HepG2 (cell line): ENCODE data around the gene C11orf21. TPM values are rescaled to one million over a fixed set of nuclear protein-coding genes. Genes with fewer than 3 reads are reported as not detected.

Experiments used
- ATAC-seq: fragments of 200-7000 bp; cut with Tn5 transposase; 3 replicates; pipeline ENCODE4 v1.9.1; 2020; ENCODE audit warnings: mild to moderate bottlenecking, moderate library complexity
- BruUV-seq: library from RNA; stranded (reverse); fragments of 400-500 nt; replicated peaks from 2 replicates; lab custom pipeline; 2021; lab: Mats Ljungman, UMichigan
- CTCF ChIA-PET: fragments of 300-600 bp; formaldehyde crosslinking; extraction: SDS; loops from one replicate; lab custom pipeline; 2021; ENCODE audit warnings: low total read pairs, inconsistent platforms, low intra/inter-chr PET ratio; lab: Yijun Ruan, JAX
- POLR2A ChIA-PET: fragments of 350-600 bp; sonication (Branson Sonifier 250); formaldehyde crosslinking; loops from one replicate; lab custom pipeline; 2020; ENCODE audit warnings: antibody characterized with exemption, inconsistent platforms; lab: Yijun Ruan, JAX
- DNase-seq: peaks from one replicate; pipeline ENCODE4 v3.0.0-alpha.2; 2015; ENCODE audit warnings: low spot score
- FAIRE-seq: peaks from 3 replicates; lab custom pipeline; 2011; peaks lifted over from hg19 to GRCh38; lab: Jason Lieb, UNC
- H2AFZ ChIP-seq: one replicate; pipeline ENCODE4 v1.6.1; 2011; ENCODE audit warnings: low read length, inconsistent platforms
- H3K27ac ChIP-seq: fragments of 300-600 bp; 3 replicates; pipeline ENCODE4 v1.8.0; 2011; ENCODE audit warnings: mixed run types, mild to moderate bottlenecking, mixed read lengths, low read length, inconsistent platforms; ENCODE audit not compliant: insufficient read depth; ENCODE audit errors: extremely low read length
- H3K27me3 ChIP-seq, 2 experiments: fragments of 200-600 bp in 1 of 2; 2 replicates in 1 of 2; 3 replicates in 1 of 2; pipeline versions ENCODE4 v1.6.0 to v1.8.0; 2011; ENCODE audit warnings: low read length in 2 of 2, mild to moderate bottlenecking in 2 of 2, moderate library complexity in 2 of 2, inconsistent platforms in 1 of 2; ENCODE audit not compliant: insufficient read depth in 2 of 2, control insufficient read depth in 1 of 2
- H3K36me3 ChIP-seq, 2 experiments: fragments of 200-600 bp in 1 of 2; replicated peaks in 1 of 2; 2 replicates in 1 of 2; 3 replicates in 1 of 2; pipeline versions ENCODE4 v1.5.1 to v1.8.0; 2011; ENCODE audit warnings: low read length in 2 of 2, inconsistent platforms in 1 of 2; ENCODE audit not compliant: insufficient read depth in 2 of 2, control insufficient read depth in 1 of 2
- H3K4me1 ChIP-seq: 2 replicates; pipeline ENCODE4 v1.5.1; 2012; ENCODE audit warnings: low read length, inconsistent platforms; ENCODE audit not compliant: insufficient read depth
- H3K4me2 ChIP-seq: 2 replicates; pipeline ENCODE4 v1.6.0; 2011; ENCODE audit warnings: low read depth, low read length, inconsistent platforms
- H3K4me3 ChIP-seq, 3 experiments: fragments of 200-600 bp in 1 of 3; sonication (generic), shearing (Covaris generic) in 1 of 3; replicated peaks in 1 of 3; 2 replicates each; pipeline ENCODE4 v1.5.1; 2011 to 2016; ENCODE audit warnings: low read length in 3 of 3, inconsistent platforms in 2 of 3, low read depth in 2 of 3, mild to moderate bottlenecking in 2 of 3, control low read depth in 1 of 3, mixed read lengths in 1 of 3; ENCODE audit not compliant: insufficient read depth in 1 of 3
- H3K79me2 ChIP-seq: one replicate; pipeline ENCODE4 v1.6.1; 2011; ENCODE audit warnings: low read length, inconsistent platforms; ENCODE audit not compliant: insufficient read depth
- H3K9ac ChIP-seq: 2 replicates; pipeline ENCODE4 v1.6.0; 2011; ENCODE audit warnings: mild to moderate bottlenecking, low read depth, low read length, inconsistent platforms; ENCODE audit not compliant: insufficient read depth
- H3K9me3 ChIP-seq: 2 replicates; pipeline ENCODE4 v1.5.1; 2012; ENCODE audit warnings: mild to moderate bottlenecking, low read length
- H4K20me1 ChIP-seq: 2 replicates; pipeline ENCODE4 v1.6.0; 2011; ENCODE audit warnings: inconsistent platforms, mild to moderate bottlenecking, low read length, moderate library complexity; ENCODE audit not compliant: insufficient read depth
- ESRRA ChIP-seq: sonication (generic); formaldehyde crosslinking; IDR thresholded peaks from 2 replicates; pipeline ENCODE4 v1.5.1; 2020; ENCODE audit warnings: mild to moderate bottlenecking, low read depth, missing genetic modification reagents
- GTF2F1 ChIP-seq: fragments of 150-350 bp; IDR thresholded peaks from 2 replicates; pipeline ENCODE4 v1.6.1; 2014; ENCODE audit warnings: low read length
- HDAC2 ChIP-seq: sonication (generic); formaldehyde crosslinking; IDR thresholded peaks from 2 replicates; pipeline ENCODE4 v1.4.0; 2020; ENCODE audit warnings: missing genetic modification reagents
- HNF4A ChIP-seq: sonication (generic); formaldehyde crosslinking; IDR thresholded peaks from 2 replicates; pipeline ENCODE4 v1.4.0; 2020; ENCODE audit warnings: missing genetic modification reagents
- HNRNPLL ChIP-seq: fragments of 200-400 bp; formaldehyde crosslinking; IDR thresholded peaks from 2 replicates; pipeline ENCODE4 v1.6.1; 2017; ENCODE audit warnings: mild to moderate bottlenecking, low read depth, low read length; ENCODE audit not compliant: poor library complexity, severe bottlenecking
- HOXA5 ChIP-seq: sonication (generic); formaldehyde crosslinking; IDR thresholded peaks from 2 replicates; pipeline ENCODE4 v1.4.0; 2020; ENCODE audit warnings: missing genetic modification reagents
- MEF2D ChIP-seq: sonication (generic); formaldehyde crosslinking; IDR thresholded peaks from 2 replicates; pipeline ENCODE4 v1.5.1; 2020; ENCODE audit warnings: mild to moderate bottlenecking, missing genetic modification reagents
- SP5 ChIP-seq: IDR thresholded peaks from 2 replicates; pipeline ENCODE4 v1.6.1; 2016; ENCODE audit warnings: low read depth, borderline replicate concordance
- ZBTB4 ChIP-seq: sonication (generic); formaldehyde crosslinking; IDR thresholded peaks from 2 replicates; pipeline ENCODE4 v1.4.0; 2020; ENCODE audit warnings: missing genetic modification reagents, mild to moderate bottlenecking, borderline replicate concordance
- ZNF275 ChIP-seq: sonication (generic); formaldehyde crosslinking; IDR thresholded peaks from 2 replicates; pipeline ENCODE4 v1.8.0; 2022; ENCODE audit warnings: missing genetic modification reagents, mild to moderate bottlenecking, inconsistent platforms, borderline replicate concordance
- ZNF75D ChIP-seq: sonication (generic); formaldehyde crosslinking; IDR thresholded peaks from 2 replicates; pipeline ENCODE4 v1.8.1; 2023; ENCODE audit warnings: missing genetic modification reagents, mild to moderate bottlenecking, borderline replicate concordance
- ZNF83 ChIP-seq: sonication (generic); formaldehyde crosslinking; IDR thresholded peaks from 2 replicates; pipeline ENCODE4 v1.4.0; 2020; ENCODE audit warnings: missing genetic modification reagents, mild to moderate bottlenecking, borderline replicate concordance
- WGBS: methylation state at CpG from one replicate; pipeline ENCODE4 v1.1.6; 2017; ENCODE audit warnings: low lambda C conversion rate; 5-methylcytosine and 5-hydroxymethylcytosine counted together
- in situ Hi-C: cut with HindIII; loops from 2 replicates; pipeline ENCODE4 v1.10.0; 2017; ENCODE audit warnings: low pct_unique_long_range_greater_than_20kb; ENCODE audit not compliant: extremely low pct_ligation_motif_present
- intact Hi-C: fragments of 100-400 bp; cut with micrococcal nuclease; formaldehyde crosslinking; loops from one replicate; pipeline ENCODE4 v1.10.0; 2022; ENCODE audit not compliant: unreplicated experiment
- polyA plus RNA-seq, 8 experiments: library from polyadenylated mRNA; depleted of rRNA in 3 of 8; stranded (reverse) in 7 of 8; unstranded in 1 of 8; fragments of >200 nt; fragmentation: Illumina TruSeq in 4 of 8; extraction: Trizol in 4 of 8; gene quantifications; 2 replicates each; pipeline versions ENCODE4 v1.2.1 to v1.2.3, GENCODE V29; 2011 to 2016; ENCODE audit warnings: low read depth in 4 of 8, missing spikeins in 1 of 8, mixed read lengths in 1 of 8; ENCODE audit not compliant: insufficient read depth in 1 of 8
- total RNA-seq, 5 experiments: library from RNA; depleted of rRNA; stranded (reverse); fragments of >200 nt; fragmentation: Illumina TruSeq; extraction: Trizol; gene quantifications; 2 replicates each; pipeline ENCODE4 v1.2.3, GENCODE V29; 2016; ENCODE audit warnings: low read depth in 1 of 5
- TF ChIP-seq, protein P1 (sequence below): sonication (generic); formaldehyde crosslinking; IDR thresholded peaks from 2 replicates; pipeline ENCODE4 v1.4.0; 2020; ENCODE audit warnings: missing genetic modification reagents, borderline replicate concordance
- TF ChIP-seq, protein P2 (sequence below): sonication (generic); formaldehyde crosslinking; IDR thresholded peaks from 2 replicates; pipeline ENCODE4 v1.8.1; 2023; ENCODE audit warnings: missing genetic modification reagents, inconsistent platforms, borderline replicate concordance

C11orf21 gene
- total and polyA plus RNA-seq, 2 of the 13 experiments (the other 11 are each of a cell fraction or from before 2014, with no cell fraction given), result 0.08 TPM; not detected in 1

- Histone ChIP-seq H3K4me3 (no peak overlapping the region), H3K36me3 (no peaks in the 10 kb centered on the region), H3K4me2 (no peak overlapping the region), H3K4me1 (no peaks in the 10 kb centered on the region), H3K27me3 (peaks cover 6 to 51% of the 10 kb centered on the region in 2 experiments), H2AFZ (no peak overlapping the region), H3K9me3 (no peaks in the 10 kb centered on the region), H4K20me1 (no peaks in the 10 kb centered on the region), H3K9ac (no peak overlapping the region), H3K79me2 (no peaks in the 10 kb centered on the region), H3K27ac (no peak overlapping the region)
- ATAC-seq (no peak), FAIRE-seq (no peak), DNase-seq (no peak)
- intact Hi-C loops, result no loop called here
- in situ Hi-C loops, result no loop called here
- WGBS, result 33% methylated on average over 2 of the region's 4 CpGs
- no TSS peak for BruUV-seq
- ChIA-PET CTCF (no interaction called here), POLR2A (no interaction called here)
- TF ChIP-seq ZNF75D (no peak), MEF2D (CRISPR knock-in tag) (no peak), HOXA5 (no peak), ZBTB4 (CRISPR knock-in tag) (no peak), ESRRA (CRISPR knock-in tag) (no peak), GTF2F1 (no peak), ZNF275 (CRISPR knock-in tag) (no peak), HNRNPLL (no peak), ZNF83 (CRISPR knock-in tag) (no peak), HNF4A (CRISPR knock-in tag) (no peak), SP5 (CRISPR knock-in tag) (no peak), HDAC2 (CRISPR knock-in tag) (no peak)
- TF ChIP-seq, protein P1, sequence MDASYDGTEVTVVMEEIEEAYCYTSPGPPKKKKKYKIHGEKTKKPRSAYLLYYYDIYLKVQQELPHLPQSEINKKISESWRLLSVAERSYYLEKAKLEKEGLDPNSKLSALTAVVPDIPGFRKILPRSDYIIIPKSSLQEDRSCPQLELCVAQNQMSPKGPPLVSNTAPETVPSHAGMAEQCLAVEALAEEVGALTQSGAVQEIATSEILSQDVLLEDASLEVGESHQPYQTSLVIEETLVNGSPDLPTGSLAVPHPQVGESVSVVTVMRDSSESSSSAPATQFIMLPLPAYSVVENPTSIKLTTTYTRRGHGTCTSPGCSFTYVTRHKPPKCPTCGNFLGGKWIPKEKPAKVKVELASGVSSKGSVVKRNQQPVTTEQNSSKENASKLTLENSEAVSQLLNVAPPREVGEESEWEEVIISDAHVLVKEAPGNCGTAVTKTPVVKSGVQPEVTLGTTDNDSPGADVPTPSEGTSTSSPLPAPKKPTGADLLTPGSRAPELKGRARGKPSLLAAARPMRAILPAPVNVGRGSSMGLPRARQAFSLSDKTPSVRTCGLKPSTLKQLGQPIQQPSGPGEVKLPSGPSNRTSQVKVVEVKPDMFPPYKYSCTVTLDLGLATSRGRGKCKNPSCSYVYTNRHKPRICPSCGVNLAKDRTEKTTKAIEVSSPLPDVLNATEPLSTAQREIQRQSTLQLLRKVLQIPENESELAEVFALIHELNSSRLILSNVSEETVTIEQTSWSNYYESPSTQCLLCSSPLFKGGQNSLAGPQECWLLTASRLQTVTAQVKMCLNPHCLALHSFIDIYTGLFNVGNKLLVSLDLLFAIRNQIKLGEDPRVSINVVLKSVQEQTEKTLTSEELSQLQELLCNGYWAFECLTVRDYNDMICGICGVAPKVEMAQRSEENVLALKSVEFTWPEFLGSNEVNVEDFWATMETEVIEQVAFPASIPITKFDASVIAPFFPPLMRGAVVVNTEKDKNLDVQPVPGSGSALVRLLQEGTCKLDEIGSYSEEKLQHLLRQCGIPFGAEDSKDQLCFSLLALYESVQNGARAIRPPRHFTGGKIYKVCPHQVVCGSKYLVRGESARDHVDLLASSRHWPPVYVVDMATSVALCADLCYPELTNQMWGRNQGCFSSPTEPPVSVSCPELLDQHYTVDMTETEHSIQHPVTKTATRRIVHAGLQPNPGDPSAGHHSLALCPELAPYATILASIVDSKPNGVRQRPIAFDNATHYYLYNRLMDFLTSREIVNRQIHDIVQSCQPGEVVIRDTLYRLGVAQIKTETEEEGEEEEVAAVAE (CRISPR knock-in tag), result no peak
- TF ChIP-seq, protein P2, sequence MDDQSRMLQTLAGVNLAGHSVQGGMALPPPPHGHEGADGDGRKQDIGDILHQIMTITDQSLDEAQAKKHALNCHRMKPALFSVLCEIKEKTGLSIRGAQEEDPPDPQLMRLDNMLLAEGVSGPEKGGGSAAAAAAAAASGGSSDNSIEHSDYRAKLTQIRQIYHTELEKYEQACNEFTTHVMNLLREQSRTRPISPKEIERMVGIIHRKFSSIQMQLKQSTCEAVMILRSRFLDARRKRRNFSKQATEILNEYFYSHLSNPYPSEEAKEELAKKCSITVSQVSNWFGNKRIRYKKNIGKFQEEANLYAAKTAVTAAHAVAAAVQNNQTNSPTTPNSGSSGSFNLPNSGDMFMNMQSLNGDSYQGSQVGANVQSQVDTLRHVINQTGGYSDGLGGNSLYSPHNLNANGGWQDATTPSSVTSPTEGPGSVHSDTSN (CRISPR knock-in tag), result no peak
These were observed 23.4 kb upstream of the C11orf21 start for GRCh38 chr11:2325123-2325522.
